NCI-H128 (cell line): ENCODE data around the gene THOC7.

ENCODE experiments used
- DNase-seq: peaks from one replicate; lab custom pipeline; 2025; ENCODE audit not compliant: unreplicated experiment; lab: John Stamatoyannopoulos, UW

The THOC7 gene

GRCh38 chr3:63847718-63848450 lies 15.7 kb downstream of the THOC7 start:
- no peak for DNase-seq

- DNase-seq: no peak
Measured at GRCh38 chr3:63845215-63845614, 18.4 kb downstream of the THOC7 start.

- no peak for DNase-seq
Measured at GRCh38 chr3:63842127-63842526, 21.5 kb downstream of the THOC7 start.

GRCh38 chr3:63841704-63842103 lies 21.9 kb downstream of the THOC7 start:
- no peak for DNase-seq

- DNase-seq: no peak
Measured at GRCh38 chr3:63832395-63832794, 31.2 kb downstream of the THOC7 start.

- no peak for DNase-seq
Measured at GRCh38 chr3:63830526-63830925, 33.1 kb downstream of the THOC7 start.

- no peak for DNase-seq
Measured at GRCh38 chr3:63824309-63824708, 39.3 kb downstream of the THOC7 start.

- no peak for DNase-seq
Measured at GRCh38 chr3:63819151-63819398, 44.5 kb downstream of the THOC7 start, which contains the start of gene C3orf49. Gene C3orf49 (plus strand): TSS chr3:63819299. CDS start chr3:63819472, 173 bp downstream.

- no peak for DNase-seq
Measured at GRCh38 chr3:63818282-63819150, 45.1 kb downstream of the THOC7 start.

GRCh38 chr3:63817225-63817624 lies 46.4 kb downstream of the THOC7 start:
- no peak for DNase-seq

GRCh38 chr3:63814237-63814636 lies 49.4 kb downstream of the THOC7 start:
- DNase-seq: no peak

- DNase-seq: no peak
Measured at GRCh38 chr3:63809607-63810006, 54.0 kb downstream of the THOC7 start.

GRCh38 chr3:63808633-63809032 lies 55.0 kb downstream of the THOC7 start:
- DNase-seq: no peak

- no peak for DNase-seq
Measured at GRCh38 chr3:63807961-63808565, 55.5 kb downstream of the THOC7 start.

GRCh38 chr3:63803911-63804310 lies 59.7 kb downstream of the THOC7 start:
- no peak for DNase-seq

GRCh38 chr3:63800097-63800496 lies 63.5 kb downstream of the THOC7 start:
- DNase-seq: no peak

GRCh38 chr3:63798949-63799348 lies 64.7 kb downstream of the THOC7 start:
- DNase-seq: no peak

GRCh38 chr3:63798544-63798943 lies 65.1 kb downstream of the THOC7 start:
- no peak for DNase-seq

GRCh38 chr3:63795438-63795837 lies 68.2 kb downstream of the THOC7 start:
- no peak for DNase-seq

GRCh38 chr3:63791974-63792373 lies 71.6 kb downstream of the THOC7 start:
- no peak for DNase-seq
